ENCODE measurements around the gene BCAR3. TPM values are rescaled to one million over a fixed set of nuclear protein-coding genes. Genes with fewer than 3 reads are reported as not detected.
"Not testable (repeated sequence)": the region's sequence is repeated elsewhere in the genome, so short reads cannot be mapped to it uniquely, and the experiment has no call there.

BCAR3 gene
- total RNA-seq, 2 donors from 2014 or later: 10.4 to 17.5 TPM

DNA sequence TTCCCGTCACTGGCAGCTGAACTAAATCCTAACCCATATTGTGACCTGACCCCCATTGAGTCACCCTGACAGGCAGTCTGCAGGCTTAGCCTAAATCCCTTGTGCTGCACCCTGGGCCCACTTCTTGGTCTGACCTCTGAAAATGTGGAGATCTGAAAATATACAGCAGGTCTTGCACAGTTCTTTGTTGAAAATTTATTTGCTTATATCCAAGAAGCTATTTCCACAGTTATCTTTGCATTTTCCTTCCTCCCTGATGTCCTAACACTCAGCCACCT is 87.1 kb downstream of the BCAR3 start:
- intact Hi-C loops (cut with DNase I): loop anchor here in 1 of 2 donors (10.0 kb wide), 1 partner anchor 150 kb away; the partner anchor contains the start of gene FNBP1L
- no peak for DNase-seq (ENCODE audit: low spot score)

DNA sequence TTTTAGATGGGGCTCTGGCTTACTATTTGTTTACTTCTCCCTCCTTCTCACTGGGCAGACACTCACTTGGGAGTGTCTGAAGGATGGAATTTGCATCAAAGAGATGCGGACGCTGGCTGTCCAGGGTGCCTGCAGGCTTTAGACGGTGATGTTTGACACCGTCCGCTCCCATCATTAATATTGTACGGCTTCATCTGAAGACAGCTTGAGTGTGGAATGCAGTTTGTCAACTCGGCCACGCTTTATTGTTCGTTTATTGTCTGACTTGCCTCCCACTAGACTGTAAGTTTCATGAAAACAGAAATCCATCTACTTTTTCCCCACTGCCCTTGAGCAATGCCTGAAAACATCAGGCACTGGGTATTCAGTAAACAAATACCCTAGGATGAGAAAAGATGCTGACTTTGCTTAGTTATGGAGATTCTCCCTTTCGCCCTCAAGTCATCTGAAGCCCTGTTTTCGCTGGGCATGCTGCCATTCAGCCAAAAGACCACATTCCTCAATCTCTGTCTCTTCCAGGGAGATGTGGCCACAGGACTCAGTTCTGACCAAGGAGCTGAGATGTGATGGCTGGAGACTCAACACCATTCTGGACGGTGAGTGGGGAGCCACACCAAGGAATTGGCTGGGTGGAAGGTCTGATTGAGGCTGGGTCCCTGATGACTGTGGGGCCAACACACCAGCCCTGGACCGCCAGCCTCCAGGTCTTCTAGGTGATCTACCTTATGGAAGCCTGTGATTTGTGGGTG is 87.6 kb downstream of the BCAR3 start:
- intact Hi-C loops (cut with DNase I): loop anchor here in 1 of 2 donors (10.0 kb wide), 1 partner anchor 149 kb away; the partner anchor contains the start of gene FNBP1L
- peak; percentile 68 for DNase-seq (ENCODE audit: low spot score)

DNA sequence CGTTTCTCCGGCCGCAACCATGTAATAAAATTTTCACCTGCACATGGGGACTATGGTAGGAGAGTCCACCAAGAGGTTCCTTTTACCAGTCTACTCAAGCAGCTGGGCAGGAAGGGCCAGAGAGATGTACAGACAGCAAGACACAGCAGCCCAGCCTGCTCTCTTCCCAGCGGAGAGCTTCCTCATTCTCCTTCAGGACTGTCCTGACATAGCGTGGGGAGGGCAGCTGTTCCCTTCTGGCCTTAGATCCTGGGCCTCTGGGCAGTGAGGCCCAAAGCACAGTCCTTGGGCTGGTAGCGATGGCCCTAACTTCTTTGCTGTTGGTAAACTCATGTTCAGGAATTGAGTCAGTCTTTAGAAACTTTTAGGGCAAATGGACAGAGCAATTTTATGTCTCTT is 89.1 kb downstream of the BCAR3 start:
- peak; percentile 47 for DNase-seq (ENCODE audit: low spot score)
- intact Hi-C loops (cut with DNase I): loop anchor here in 1 of 2 donors (10.0 kb wide), 1 partner anchor 148 kb away; the partner anchor contains the start of gene FNBP1L

DNA sequence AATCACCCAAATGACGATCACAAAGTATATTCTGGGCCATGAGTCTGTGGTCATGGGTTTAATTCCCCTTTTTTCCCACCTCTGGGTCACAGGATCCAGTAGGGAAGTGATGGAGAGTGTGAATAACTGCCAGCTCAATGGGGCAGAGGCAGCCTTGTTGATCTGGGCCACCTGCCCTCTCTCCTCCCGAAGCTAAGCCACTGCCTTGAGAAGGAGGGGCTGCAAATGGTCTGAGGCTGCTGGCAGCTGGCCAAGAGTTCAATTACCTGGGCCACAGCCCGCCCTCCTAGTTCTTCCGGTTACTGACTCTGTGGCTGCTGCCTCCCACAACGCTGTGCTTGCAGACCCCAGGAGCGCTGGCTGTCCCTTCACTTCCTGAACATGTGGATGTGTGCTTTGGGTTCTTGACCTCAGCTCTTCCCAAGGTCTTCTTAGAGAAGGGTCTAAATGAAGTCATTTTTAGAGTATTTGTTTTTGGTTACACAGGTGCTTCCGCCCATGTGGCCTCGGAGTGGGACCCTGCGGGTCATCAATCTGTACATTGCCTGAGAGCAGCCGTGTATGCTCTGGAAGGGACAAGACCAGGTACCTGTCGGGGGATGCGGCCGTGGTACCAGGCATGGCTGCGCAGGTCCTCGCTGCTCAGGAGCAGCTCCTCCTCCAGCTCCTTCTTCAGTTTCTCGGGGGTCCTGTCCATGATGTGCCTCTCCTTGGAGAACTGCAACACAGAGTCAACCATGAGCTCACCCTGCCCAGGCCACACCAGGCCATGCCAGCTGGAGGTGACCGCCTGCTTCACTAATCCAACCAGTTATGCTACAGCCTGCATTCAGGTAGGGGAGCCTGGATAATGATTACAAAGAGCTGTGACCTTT is 89.7 kb downstream of the BCAR3 start:
- intact Hi-C loops (cut with DNase I): loop anchor here in 1 of 2 donors (10.0 kb wide), 1 partner anchor 147 kb away; the partner anchor contains the start of gene FNBP1L
- DNase-seq (ENCODE audit: low spot score): peak; percentile 71

DNA sequence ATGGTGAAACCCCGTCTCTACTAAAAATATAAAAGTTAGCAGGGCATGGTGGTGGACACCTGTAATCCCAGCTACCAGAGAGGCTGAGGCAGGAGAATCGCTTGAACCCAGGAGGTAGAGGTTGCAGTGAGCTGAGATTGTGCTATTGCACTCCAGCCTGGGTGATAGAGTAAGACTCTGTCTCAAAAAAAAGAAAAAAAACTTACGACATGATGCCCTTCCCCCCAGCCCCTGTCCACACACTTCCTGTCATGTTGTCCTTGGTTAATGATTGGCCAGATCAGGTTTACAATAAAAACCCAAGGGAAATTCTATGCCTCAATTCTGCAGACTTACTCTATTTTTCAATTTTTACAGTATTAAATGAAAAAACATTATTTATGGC is 90.4 kb downstream of the BCAR3 start:
- not testable (repeated sequence) for DNase-seq (ENCODE audit: low spot score)
- intact Hi-C loops (cut with DNase I): loop anchor here in 1 of 2 donors (10.0 kb wide), 1 partner anchor 146 kb away; the partner anchor contains the start of gene FNBP1L

DNA sequence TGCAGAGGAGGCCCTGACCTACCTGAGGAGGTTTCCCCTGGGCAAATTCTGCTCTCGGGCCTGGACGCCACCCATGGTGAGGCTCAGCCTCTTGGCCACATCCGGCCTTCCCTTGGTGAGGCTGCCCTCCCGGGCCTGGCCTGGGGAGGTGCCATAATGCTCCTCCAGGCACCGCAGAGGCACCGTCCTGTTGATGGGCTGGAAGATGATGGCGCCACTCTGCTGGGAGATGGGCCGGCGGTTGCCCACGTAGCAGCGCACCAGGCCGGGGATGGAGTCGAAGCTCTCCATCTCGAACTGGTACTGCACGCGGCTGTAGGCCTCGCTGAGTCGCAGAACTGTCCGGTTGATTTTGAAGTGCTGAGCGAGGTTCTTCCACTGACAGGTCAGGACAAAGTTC is 92.7 kb downstream of the BCAR3 start:
- DNase-seq (ENCODE audit: low spot score): peak; percentile 71
- intact Hi-C loops (cut with DNase I): no loop called here

DNA sequence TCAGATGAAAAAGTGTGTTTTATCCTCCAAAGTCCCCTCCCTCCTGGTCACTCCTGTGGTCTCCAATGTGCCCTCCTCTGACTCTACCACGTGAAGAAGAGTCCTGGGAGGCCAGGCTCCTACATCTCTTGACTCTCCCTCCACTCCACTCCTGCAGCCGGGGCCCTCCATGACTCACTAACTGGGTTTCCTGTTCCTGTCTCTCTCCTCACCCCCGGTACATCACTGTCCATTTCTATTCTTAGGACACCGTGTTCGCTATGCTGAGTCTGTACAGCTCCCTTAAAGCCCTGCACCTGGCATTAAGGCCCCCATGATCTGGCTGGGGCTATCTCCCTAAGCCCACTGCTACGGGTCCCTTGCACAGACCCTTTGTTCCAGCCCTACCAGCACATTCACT is 93.4 kb downstream of the BCAR3 start:
- intact Hi-C loops (cut with DNase I): no loop called here

DNA sequence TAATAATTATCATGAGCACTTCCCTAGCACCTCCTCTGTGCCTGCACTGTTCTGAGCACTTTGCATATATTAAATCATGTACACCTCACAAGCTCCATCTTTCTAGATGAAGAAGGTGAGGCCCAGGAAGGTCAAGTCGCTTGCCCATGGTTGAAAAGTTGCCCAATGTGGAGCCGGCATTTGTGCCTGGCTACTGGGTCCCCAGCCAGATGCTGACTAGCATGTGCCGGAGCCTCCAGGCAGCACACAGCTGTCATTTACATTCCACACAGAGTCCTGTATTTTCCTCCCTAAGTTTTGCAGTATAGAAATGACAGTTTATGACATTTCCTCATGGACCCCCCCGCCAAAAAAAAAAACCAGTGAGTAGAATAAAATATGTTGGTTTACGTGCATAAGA is 94.3 kb downstream of the BCAR3 start:
- DNase-seq (ENCODE audit: low spot score): peak; percentile 49

More for the DNA sequence above, 93.4 kb downstream of the BCAR3 start:
- peak; percentile 51 for DNase-seq (ENCODE audit: low spot score)

DNA sequence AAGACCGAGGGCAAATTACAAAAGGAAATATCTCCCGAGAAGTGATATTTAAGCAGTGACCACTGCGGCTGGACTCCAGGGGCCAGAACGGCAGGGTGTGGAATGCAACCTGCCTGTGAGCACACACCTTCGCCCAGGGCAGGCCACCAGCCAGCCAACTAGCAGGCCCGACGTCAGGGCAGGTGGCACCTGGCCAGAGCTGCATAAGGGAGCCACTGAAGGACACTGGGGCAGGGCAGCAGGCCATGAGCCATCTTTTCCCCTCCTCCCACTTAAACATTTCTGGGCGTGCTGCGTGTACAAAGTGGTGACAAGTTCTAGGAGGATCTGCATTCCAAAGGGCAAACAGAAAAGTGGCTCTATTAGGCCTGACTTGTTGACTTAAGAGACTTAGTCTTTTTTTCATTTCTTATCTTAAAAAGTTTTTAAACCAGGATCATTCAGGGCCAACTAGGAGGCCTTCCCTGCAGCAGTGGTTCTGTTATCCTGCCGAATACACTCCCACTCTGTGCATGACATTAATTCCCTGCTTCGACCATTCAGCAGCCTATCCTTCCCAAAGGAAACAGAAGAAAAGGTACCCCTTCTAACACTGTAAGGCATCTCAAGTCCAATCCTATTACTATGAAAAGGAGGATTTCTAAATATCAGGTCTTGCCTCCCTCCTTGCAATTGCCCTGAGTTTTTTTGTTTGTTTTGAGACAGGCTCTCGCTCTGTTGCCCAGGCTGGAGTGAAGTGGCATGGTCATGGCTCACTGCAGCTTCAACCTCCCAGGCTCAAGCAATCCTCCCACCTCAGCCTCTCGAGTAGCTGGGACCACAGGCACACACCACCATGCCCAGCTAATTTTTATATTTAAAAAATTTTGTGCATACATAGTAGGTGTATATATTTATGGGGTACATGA is 96.3 kb downstream of the BCAR3 start:
- intact Hi-C loops (cut with DNase I): no loop called here
- DNase-seq (ENCODE audit: low spot score): peak; percentile 83

More for the DNA sequence above, 94.3 kb downstream of the BCAR3 start:
- intact Hi-C loops (cut with DNase I): no loop called here

DNA sequence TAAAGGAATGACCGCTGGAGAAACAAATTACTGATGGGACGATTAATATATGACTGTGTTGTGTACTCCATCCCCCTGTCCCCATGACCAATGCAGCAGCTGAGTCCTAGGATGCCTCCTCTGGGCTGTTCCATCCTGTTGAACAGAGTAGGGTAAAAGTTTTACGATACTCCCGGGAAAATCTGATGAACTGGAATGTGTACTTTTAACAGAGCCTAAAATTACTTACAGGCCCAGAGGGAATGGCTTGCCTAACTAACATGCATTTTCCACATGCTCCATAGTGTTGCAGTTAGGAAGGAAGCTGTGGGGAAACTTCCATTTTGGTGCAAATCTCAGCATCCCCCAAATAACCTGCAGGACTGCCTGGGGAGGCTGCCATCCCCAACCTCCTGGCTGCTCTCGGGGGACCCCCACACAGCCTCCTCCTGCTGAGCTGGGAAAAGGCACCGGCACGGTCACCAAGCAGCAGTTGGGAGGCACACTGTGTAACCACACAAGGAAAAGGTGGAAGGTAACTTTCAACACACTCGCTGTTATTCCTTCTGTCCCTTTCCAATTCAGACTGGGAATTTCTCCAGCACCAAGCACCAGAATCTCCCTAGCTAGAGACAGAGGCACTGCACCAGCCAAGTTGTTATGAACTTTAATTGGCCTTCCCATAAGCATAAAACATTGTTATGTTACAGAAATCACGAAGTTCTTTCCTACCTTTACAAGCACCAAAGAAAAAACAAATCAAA is 97.2 kb downstream of the BCAR3 start:
- peak; percentile 54 for DNase-seq (ENCODE audit: low spot score)
- intact Hi-C loops (cut with DNase I): no loop called here

DNA sequence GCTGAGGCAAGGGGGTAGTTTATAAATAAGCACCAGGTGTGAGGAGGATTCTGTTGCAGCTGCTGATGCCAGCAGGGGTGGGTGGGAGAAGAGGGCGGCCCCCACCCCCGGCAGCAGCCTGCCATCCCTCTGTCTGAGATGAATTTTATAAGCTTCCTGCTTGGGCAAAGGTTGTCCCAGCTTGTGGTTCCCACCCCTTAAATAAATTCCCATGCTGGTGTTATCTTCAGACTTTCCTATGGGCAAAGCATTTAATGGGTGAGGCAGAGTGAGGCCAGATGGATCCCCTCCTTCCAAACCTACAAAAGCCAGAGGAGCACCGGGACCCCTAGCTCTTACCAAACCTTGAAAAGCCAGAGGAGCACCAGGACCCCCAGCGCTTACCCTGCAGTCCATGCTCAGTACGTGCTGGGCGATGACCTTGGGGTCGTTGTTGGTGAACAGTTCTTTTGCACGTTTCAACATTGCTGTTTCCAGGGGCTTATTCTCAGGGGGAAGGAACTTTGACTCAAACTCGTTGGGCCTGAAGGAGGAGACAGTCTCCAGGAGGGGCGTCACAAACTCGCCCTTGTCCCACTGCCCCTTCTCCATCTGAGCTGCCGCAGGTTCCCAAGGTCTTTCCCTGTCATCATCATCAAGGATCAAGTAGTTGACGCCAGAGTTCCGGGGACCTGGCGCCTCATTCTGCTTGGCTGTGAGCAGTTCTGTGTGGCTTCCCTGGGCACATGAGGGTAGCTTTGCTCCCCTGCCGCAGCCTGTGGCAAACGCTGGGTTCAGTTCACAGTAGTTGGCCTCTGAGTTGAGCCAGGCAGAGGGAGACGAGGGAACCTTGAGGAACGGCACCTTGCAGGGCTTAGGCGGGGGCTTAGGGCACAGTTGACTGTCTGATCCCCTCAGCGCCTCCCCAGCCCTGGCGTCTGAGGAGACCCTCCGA is 99.5 kb downstream of the BCAR3 start:
- DNase-seq (ENCODE audit: low spot score): peak; percentile 35
- intact Hi-C loops (cut with DNase I): no loop called here

DNA sequence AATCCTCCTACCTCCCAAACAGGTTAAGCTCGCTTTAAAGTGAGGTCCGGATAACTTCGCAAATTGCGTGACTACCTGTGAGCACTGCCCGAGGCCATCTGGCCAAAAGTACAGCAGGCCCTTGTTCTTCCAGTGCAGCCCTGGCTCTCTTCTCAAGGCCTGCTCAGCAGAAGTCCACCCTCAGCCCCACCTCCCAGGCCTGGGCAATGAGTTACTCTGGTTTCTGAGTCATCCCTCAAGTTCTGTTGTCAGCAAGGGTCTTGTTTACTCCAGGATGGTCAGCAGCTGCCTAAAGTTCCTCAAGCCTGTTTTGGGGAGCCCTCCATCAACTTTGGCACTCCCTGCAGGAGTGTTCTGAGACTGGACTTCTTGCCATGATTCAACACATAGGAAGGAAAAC is 101.7 kb downstream of the BCAR3 start:
- intact Hi-C loops (cut with DNase I): no loop called here
- DNase-seq (ENCODE audit: low spot score): peak; percentile 78

DNA sequence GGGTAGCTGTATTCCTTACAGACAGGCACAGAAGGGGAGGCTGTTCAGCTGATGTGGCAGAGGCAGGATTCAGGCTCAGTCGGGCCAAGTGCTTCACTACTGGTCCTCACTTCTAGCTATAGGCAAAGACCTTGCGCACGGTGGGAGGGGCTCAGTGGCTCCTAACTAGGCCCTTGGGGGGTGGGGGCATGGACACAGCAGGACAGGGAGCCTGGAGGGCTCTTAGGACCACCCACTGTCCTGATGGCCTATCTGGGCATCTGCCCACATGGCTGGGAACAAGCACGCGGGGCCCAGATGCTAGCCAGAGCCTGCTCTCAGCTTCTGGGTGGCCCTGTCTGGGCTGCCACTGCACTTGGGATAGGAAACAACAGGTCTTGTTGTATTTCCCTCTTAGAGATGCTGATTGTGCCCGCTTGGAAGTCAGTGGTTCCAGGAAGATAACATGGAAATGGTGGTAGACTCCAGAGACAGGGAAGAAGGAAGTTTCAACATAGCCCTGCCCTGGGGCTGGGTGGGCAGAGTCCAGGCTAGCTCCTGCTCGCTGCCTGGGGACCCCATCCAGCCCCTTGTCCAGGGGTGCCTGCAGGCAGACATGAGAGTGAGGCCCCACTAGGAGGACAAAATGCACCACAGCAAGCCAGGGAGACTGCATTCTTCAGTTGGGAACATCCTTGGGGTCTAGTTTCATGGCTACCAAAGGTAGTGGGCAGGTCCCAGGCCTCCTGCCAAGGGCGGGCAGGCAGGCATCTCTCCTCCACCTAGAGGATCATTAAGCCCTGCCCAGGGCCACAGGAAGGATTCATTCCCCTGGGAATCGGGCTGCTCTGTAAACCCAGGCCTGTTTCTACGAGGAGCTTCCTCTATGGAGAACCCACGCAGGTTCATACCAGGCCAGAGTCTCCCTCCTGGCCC is 102.5 kb downstream of the BCAR3 start:
- DNase-seq (ENCODE audit: low spot score): peak; percentile 55

DNA sequence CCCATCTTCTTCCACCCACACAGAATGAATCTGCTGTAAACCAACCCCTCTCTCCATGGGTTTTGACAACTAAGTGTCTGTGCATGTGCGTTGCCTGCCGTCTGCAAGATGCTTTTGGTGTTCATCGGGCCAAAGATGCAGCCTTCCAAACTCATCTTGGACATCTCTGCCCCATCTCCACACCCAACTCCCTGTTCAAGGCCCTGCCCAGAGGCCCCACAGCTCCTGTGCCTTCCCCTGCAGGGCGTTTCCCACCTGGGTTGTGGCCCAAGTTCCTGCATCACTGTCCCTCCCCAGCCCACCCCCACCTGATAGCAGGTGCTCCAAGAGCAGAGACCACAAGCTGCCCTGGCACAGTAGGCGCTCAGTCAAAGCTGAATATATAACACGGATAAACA is 103.2 kb downstream of the BCAR3 start:
- intact Hi-C loops (cut with DNase I): no loop called here
- peak; percentile 68 for DNase-seq (ENCODE audit: low spot score)

More for the DNA sequence above, 102.5 kb downstream of the BCAR3 start:
- intact Hi-C loops (cut with DNase I): no loop called here

DNA sequence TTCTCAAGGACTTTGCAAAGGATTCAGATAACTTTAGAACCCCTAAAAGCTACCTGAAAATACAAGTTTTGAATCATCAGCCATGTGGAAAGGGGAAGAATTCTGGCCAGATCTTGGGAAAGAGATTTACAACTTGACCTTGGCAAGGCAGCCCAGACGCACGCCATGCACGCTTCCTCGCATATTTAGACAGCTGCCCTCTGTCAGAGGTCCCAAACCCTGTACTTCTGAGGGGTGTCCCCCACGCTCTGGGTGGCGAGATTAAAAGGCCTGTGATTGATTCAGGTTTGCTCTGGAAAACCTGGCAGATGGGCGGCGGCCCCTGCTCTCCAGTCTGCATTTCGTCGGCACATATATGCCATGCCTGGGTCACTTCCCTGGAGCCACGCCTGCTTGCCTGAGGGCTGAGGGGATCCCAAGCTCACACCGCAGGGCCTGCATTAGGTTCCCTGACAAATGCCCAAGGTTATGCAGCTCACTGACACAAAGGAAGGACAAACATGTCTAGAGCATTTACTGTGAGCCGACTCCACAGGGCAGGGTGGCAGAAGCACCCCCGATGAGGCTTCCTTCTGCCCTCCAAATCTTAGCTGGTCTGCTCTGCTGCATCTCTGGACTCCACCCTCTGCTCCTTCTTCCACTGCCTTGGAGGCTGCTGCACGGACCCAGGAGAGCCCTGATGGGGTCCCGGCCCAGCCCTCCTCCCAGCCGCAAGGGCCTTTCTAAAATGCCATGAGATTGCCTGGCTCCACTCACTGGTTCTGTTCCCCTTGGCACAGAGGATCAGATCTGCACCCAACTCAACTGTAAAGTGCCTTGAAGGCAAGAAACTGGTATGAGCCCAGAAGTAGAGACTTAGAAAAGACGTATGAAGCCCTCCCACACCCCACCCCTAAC is 103.9 kb downstream of the BCAR3 start:
- peak; percentile 79 for DNase-seq (ENCODE audit: low spot score)
- intact Hi-C loops (cut with DNase I): no loop called here

Data from posterior vena cava (tissue), 2 donors.